ENCODE data around the gene GRK2. TPM values are rescaled to one million over a fixed set of nuclear protein-coding genes. Genes with fewer than 3 reads are reported as not detected.
A peak's percentile ranks its signal among the peaks of the same experiment; 100 is the strongest.

GRK2 gene
- total and polyA plus RNA-seq, 2 of the 13 experiments (the other 11 are each of a cell fraction or from before 2014, with no cell fraction given) = 31.3 to 42.4 TPM

DNA sequence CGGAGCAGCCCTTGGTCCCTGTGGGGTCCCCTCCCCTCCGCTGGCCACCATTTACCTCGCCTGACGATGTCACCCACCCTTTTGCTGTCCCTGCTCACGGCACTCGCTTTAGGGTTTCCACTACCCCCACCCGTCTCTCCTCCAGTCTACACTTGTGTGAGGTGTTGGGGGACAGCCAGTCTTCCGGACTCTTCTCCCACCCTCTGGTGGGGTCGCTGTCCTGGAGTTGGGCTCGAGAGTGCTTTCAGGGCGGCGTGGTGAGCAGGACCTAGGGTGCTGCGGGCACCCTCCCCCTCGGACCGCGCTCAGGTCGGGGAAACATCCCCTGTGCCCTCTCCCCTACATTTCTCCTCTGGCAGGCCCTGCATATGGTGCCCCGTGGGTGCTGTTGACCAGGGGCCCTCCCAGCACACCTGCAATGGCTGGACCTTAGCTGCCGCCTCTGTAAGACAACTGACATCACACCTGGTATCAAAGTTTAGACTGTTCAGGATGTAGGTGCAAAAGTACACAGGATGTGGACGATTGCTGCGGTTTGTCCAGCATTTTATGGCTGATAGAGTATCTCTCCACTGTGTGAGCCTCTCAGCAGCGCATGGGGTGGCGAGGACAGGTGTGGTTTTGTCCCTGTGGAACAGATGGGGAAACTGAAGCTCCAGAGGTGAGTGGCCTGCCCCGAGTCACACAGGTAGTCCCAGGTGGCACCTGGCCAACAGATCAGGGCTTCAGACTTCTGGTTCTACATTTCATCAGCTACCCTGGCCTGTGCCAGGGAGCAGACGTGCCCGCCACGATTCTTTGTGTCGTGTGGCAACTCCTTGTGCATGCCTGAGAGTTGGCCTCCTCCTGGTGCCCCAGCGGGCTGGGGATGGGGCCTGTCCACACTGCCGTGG lies 1.2 kb downstream of the GRK2 start (continued):
- TF ChIP-seq, protein P1, sequence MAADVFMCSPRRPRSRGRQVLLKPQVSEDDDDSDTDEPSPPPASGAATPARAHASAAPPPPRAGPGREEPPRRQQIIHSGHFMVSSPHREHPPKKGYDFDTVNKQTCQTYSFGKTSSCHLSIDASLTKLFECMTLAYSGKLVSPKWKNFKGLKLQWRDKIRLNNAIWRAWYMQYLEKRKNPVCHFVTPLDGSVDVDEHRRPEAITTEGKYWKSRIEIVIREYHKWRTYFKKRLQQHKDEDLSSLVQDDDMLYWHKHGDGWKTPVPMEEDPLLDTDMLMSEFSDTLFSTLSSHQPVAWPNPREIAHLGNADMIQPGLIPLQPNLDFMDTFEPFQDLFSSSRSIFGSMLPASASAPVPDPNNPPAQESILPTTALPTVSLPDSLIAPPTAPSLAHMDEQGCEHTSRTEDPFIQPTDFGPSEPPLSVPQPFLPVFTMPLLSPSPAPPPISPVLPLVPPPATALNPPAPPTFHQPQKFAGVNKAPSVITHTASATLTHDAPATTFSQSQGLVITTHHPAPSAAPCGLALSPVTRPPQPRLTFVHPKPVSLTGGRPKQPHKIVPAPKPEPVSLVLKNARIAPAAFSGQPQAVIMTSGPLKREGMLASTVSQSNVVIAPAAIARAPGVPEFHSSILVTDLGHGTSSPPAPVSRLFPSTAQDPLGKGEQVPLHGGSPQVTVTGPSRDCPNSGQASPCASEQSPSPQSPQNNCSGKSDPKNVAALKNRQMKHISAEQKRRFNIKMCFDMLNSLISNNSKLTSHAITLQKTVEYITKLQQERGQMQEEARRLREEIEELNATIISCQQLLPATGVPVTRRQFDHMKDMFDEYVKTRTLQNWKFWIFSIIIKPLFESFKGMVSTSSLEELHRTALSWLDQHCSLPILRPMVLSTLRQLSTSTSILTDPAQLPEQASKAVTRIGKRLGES (CRISPR knock-in tag; IDR thresholded peaks at IDR 0.05; ENCODE audit: borderline replicate concordance) = no peak
- no peak for TF ChIP-seq RARG (CRISPR knock-in tag; IDR thresholded peaks at IDR 0.05; ENCODE audit: low read depth)
- TF ChIP-seq RCOR2 (CRISPR knock-in tag; IDR thresholded peaks at IDR 0.05) = no peak
- TF ChIP-seq, protein P2, sequence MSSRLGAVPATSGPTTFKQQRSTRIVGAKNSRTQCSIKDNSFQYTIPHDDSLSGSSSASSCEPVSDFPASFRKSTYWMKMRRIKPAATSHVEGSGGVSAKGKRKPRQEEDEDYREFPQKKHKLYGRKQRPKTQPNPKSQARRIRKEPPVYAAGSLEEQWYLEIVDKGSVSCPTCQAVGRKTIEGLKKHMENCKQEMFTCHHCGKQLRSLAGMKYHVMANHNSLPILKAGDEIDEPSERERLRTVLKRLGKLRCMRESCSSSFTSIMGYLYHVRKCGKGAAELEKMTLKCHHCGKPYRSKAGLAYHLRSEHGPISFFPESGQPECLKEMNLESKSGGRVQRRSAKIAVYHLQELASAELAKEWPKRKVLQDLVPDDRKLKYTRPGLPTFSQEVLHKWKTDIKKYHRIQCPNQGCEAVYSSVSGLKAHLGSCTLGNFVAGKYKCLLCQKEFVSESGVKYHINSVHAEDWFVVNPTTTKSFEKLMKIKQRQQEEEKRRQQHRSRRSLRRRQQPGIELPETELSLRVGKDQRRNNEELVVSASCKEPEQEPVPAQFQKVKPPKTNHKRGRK (CRISPR knock-in tag; IDR thresholded peaks at IDR 0.05) = no peak
- peak; percentile 76 for TF ChIP-seq ZFX (CRISPR knock-in tag; IDR thresholded peaks at IDR 0.05; ENCODE audit: low read depth)
- TF ChIP-seq RFXAP (CRISPR knock-in tag; IDR thresholded peaks at IDR 0.05; ENCODE audit: borderline replicate concordance) = no peak
- TF ChIP-seq, protein P3, sequence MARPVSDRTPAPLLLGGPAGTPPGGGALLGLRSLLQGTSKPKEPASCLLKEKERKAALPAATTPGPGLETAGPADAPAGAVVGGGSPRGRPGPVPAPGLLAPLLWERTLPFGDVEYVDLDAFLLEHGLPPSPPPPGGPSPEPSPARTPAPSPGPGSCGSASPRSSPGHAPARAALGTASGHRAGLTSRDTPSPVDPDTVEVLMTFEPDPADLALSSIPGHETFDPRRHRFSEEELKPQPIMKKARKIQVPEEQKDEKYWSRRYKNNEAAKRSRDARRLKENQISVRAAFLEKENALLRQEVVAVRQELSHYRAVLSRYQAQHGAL (CRISPR knock-in tag; IDR thresholded peaks at IDR 0.05; ENCODE audit: not compliant biosample characterization) = no peak
- no peak; the same call in 1 of the 2 replicates for TF ChIP-seq MEIS2 (CRISPR knock-in tag; IDR thresholded peaks at IDR 0.05)
- TF ChIP-seq ZNF567 (CRISPR knock-in tag; IDR thresholded peaks at IDR 0.05; ENCODE audit: borderline replicate concordance) = 0 out of 2 replicates have a peak, but pooled peaks have one; percentile 75
- no peak; the same call in 1 of the 2 replicates for TF ChIP-seq ZNF747 (CRISPR knock-in tag; IDR thresholded peaks at IDR 0.05; ENCODE audit: borderline replicate concordance)
- TF ChIP-seq, protein P4, sequence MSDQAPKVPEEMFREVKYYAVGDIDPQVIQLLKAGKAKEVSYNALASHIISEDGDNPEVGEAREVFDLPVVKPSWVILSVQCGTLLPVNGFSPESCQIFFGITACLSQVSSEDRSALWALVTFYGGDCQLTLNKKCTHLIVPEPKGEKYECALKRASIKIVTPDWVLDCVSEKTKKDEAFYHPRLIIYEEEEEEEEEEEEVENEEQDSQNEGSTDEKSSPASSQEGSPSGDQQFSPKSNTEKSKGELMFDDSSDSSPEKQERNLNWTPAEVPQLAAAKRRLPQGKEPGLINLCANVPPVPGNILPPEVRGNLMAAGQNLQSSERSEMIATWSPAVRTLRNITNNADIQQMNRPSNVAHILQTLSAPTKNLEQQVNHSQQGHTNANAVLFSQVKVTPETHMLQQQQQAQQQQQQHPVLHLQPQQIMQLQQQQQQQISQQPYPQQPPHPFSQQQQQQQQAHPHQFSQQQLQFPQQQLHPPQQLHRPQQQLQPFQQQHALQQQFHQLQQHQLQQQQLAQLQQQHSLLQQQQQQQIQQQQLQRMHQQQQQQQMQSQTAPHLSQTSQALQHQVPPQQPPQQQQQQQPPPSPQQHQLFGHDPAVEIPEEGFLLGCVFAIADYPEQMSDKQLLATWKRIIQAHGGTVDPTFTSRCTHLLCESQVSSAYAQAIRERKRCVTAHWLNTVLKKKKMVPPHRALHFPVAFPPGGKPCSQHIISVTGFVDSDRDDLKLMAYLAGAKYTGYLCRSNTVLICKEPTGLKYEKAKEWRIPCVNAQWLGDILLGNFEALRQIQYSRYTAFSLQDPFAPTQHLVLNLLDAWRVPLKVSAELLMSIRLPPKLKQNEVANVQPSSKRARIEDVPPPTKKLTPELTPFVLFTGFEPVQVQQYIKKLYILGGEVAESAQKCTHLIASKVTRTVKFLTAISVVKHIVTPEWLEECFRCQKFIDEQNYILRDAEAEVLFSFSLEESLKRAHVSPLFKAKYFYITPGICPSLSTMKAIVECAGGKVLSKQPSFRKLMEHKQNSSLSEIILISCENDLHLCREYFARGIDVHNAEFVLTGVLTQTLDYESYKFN (CRISPR knock-in tag; conservative IDR thresholded peaks at IDR 0.05) = peak; percentile 63; the same call in 1 of the 2 replicates
- TF ChIP-seq ZNF792 (CRISPR knock-in tag; IDR thresholded peaks at IDR 0.05) = no peak
- no peak for TF ChIP-seq ARID2 (CRISPR knock-in tag; IDR thresholded peaks at IDR 0.05; ENCODE audit: borderline replicate concordance)
- TF ChIP-seq, protein P5, sequence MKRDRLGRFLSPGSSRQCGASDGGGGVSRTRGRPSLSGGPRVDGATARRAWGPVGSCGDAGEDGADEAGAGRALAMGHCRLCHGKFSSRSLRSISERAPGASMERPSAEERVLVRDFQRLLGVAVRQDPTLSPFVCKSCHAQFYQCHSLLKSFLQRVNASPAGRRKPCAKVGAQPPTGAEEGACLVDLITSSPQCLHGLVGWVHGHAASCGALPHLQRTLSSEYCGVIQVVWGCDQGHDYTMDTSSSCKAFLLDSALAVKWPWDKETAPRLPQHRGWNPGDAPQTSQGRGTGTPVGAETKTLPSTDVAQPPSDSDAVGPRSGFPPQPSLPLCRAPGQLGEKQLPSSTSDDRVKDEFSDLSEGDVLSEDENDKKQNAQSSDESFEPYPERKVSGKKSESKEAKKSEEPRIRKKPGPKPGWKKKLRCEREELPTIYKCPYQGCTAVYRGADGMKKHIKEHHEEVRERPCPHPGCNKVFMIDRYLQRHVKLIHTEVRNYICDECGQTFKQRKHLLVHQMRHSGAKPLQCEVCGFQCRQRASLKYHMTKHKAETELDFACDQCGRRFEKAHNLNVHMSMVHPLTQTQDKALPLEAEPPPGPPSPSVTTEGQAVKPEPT (CRISPR knock-in tag; IDR thresholded peaks at IDR 0.05; ENCODE audit: low read depth) = no peak
- no peak for TF ChIP-seq ZSCAN30 (CRISPR knock-in tag; IDR thresholded peaks at IDR 0.05)

Data from HepG2 (cell line).